Tibial artery (tissue), 4 donors: ENCODE measurements around the gene CDCA7.

Experiments
- DNase-seq, 2 donors: peaks; one replicate each; pipeline ENCODE4 v3.0.0-alpha.2; 2019
- H3K27ac ChIP-seq, 2 donors: fragments of 200-600 bp; sonication (generic) in 1 of 2; 1 replicate in 1 of 2; 2 replicates in 1 of 2; pipeline ENCODE4 v1.5.1; 2018 to 2019; ENCODE audit warnings: mild to moderate bottlenecking in 1 of 2
- H3K27me3 ChIP-seq, 2 donors: fragments of 200-600 bp; sonication (generic) in 1 of 2; one replicate each; pipeline versions ENCODE4 v1.5.1 to v1.6.0; 2016 to 2019
- H3K36me3 ChIP-seq, 3 donors: fragments of 200-600 bp; sonication (generic) in 2 of 3; one replicate each; pipeline ENCODE4 v1.5.1; 2016 to 2019; ENCODE audit warnings: mild to moderate bottlenecking in 2 of 3
- H3K4me1 ChIP-seq, 4 donors: fragments of 200-600 bp; sonication (generic) in 2 of 4; 1 replicate in 3 of 4; 2 replicates in 1 of 4; pipeline ENCODE4 v1.5.1; 2016 to 2019
- H3K4me3 ChIP-seq, 2 donors: fragments of 200-600 bp; sonication (generic) in 1 of 2; 1 replicate in 1 of 2; 2 replicates in 1 of 2; pipeline ENCODE4 v1.5.1; 2018 to 2019; ENCODE audit warnings: mild to moderate bottlenecking in 2 of 2
- H3K9me3 ChIP-seq, 3 donors: fragments of 200-600 bp; sonication (generic) in 1 of 3; one replicate each; pipeline ENCODE4 v1.5.1; 2016 to 2019
- CTCF ChIP-seq, 2 experiments: fragments of 200-600 bp in 1 of 2; fragments of 450-650 bp in 1 of 2; IDR thresholded peaks; one replicate each; pipeline ENCODE4 v1.5.1; 2017 to 2019; ENCODE audit warnings: antibody characterized with exemption in 2 of 2, mild to moderate bottlenecking in 1 of 2, moderate library complexity in 1 of 2
- intact Hi-C: fragments of 100-400 bp; cut with DNase I; formaldehyde crosslinking; loops from one replicate; pipeline ENCODE4 v1.15.0; 2023; ENCODE audit warnings: low total_unique reads

Gene CDCA7

DNA sequence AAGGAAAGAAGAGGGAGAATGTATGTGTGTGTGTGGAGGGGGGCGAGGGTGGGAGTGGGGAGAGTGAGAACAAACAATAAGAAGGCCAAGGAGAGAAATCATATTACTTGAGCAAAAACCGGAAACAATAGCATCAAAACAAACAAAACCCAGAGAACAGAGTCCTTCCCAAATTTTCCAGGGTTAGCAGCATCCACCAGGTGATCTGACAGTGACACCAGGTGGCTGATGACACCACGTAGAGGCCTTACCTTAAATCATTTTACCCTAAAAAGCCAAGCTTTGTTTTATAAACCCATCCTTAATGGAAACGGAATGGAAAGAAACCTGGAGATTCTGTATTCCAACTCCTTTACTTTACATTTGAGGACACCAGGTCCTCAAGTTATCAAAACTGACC lies 42.9 kb downstream of the CDCA7 start:
- Histone ChIP-seq H3K27me3 (peaks cover 0 to 56% of the 10 kb centered on the region in 2 donors), H3K4me3 (no peak overlapping the region), H3K36me3 (no peaks in the 10 kb centered on the region), H3K9me3 (no peaks in the 10 kb centered on the region), H3K27ac (no peak overlapping the region), H3K4me1 (peaks cover 0 to 16% (median 8%) of the 10 kb centered on the region in 4 donors)
- intact Hi-C loops = no loop called here
- DNase-seq = no peak
- no peak for TF ChIP-seq CTCF (IDR thresholded peaks at IDR 0.05)

DNA sequence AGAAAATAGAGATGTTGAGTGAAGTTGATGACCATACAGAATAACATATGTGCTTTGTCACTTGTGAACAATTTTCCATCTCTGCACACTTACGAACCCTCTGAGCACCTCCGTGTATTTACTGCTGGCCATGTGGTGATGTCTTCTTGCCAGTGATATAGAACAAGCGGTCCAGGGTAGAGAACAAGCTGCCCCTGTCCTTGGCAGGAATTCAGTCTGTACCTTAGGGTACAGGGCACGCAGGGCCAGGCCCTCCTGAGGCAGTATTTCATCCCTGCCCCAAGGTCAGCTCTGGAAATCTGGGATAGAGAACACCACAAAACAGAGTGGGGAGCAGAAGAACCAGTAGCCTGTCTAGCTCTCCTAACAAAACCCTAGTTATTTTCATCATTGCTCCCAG lies 44.6 kb downstream of the CDCA7 start:
- DNase-seq = no peak
- Histone ChIP-seq H3K4me1 (peaks cover 0 to 18% (median 9%) of the 10 kb centered on the region in 4 donors), H3K27me3 (peaks cover 0 to 66% of the 10 kb centered on the region in 2 donors), H3K36me3 (no peaks in the 10 kb centered on the region), H3K9me3 (no peaks in the 10 kb centered on the region), H3K4me3 (no peak overlapping the region), H3K27ac (no peak overlapping the region)
- intact Hi-C loops = no loop called here
- TF ChIP-seq CTCF (IDR thresholded peaks at IDR 0.05) = no peak

DNA sequence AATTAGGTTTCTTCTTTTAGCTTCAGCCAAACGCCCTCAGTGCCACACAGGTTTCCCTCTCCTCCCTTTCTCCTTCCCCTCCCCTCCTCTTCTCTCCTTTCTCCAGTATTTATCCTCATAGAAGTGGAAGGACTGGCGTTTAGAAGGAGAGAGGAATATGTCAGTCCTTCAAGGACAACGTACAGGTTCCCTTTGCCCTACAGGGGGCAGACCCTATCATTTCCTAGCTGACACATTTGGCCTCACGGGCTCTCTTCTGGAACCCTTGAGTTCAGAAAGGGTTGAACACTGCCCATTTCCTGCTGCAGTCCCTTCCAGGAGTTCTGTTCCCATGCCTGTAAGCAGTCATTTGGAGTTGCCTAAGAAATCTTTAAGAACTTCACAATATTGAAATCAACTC lies 46.1 kb downstream of the CDCA7 start:
- no peak overlapping the region for H3K27ac ChIP-seq
- no peak for TF ChIP-seq CTCF (IDR thresholded peaks at IDR 0.05)
- H3K27me3 ChIP-seq = peaks cover 0 to 64% of the 10 kb centered on the region in 2 donors
- intact Hi-C loops = loop anchor here (5.0 kb wide), 1 partner anchor 942 kb away; no protein-coding TSS in a partner anchor
- no peaks in the 10 kb centered on the region for H3K9me3 ChIP-seq
- peaks cover 0 to 18% (median 9%) of the 10 kb centered on the region in 4 donors for H3K4me1 ChIP-seq
- H3K36me3 ChIP-seq = no peaks in the 10 kb centered on the region
- DNase-seq = no peak
- H3K4me3 ChIP-seq = no peak overlapping the region

DNA sequence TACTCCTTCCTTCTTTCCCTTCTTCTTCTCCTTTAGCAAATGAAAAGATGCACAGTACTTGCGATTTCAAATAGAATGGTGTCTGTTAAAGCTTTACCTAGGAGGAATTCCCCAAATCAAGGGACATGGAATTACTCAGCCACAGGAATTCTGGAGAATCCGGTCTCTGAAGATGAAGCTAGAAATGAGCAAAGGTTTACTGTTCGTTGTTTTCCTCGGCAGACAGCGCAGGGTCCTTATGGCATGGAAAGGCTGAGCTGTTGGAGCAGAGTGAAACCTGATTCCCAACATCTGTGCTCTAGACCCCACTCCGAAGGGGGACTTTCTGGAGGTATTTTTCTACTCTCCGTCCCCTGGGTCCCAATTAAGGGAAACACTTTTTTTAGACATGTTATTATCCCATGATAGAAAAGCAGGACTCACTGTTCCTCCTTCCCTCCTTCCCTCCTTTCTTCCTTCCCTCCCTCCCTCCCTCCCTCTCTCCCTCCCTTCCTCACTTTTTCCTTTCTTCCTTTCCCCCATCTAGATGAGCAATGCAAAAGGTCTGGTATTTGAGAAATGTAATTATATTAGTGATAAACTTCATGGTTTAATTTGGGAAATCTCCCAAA lies 47.1 kb downstream of the CDCA7 start:
- Histone ChIP-seq H3K4me1 (peaks cover 0 to 18% (median 9%) of the 10 kb centered on the region in 4 donors), H3K36me3 (no peaks in the 10 kb centered on the region), H3K4me3 (no peak overlapping the region), H3K9me3 (no peaks in the 10 kb centered on the region), H3K27me3 (peaks cover 0 to 57% of the 10 kb centered on the region in 2 donors), H3K27ac (no peak overlapping the region)
- intact Hi-C loops = loop anchor here (5.0 kb wide), 1 partner anchor 940 kb away; no protein-coding TSS in a partner anchor
- no peak for TF ChIP-seq CTCF (IDR thresholded peaks at IDR 0.05)
- DNase-seq = no peak

DNA sequence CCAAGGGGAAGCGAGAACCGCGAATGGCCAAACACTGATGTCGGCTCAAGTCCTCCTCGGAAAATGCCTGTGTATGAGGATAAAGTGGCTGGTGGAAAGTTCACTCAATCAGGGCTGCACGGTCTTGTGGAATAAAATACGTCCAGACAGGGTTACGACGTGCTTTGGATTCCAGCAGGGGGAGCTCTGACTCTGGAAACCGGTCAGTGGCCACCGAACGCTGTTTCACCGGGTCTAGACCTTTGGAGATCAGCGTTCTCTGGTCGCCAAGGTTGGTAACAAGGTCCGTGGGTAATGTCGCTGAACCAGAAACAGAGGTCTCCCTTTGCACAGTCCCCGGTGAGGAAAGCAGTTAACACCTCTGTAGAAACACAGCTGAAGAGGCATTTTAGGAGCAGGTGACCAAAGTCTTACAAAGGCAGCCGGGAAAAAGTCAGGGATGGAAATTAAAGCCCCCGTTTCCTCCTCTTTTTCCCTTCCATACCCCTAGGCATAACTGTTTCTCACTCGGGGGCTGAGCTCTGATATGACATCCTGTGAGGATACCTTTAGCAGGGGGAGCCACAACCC lies 47.8 kb downstream of the CDCA7 start:
- H3K9me3 ChIP-seq = no peaks in the 10 kb centered on the region
- H3K27me3 ChIP-seq = peaks cover 0 to 51% of the 10 kb centered on the region in 2 donors
- peaks cover 0 to 18% (median 9%) of the 10 kb centered on the region in 4 donors for H3K4me1 ChIP-seq
- H3K4me3 ChIP-seq = no peak overlapping the region
- DNase-seq = peak; percentile 60 to 80
- H3K36me3 ChIP-seq = no peaks in the 10 kb centered on the region
- TF ChIP-seq CTCF (IDR thresholded peaks at IDR 0.05) = peak; percentile 83 to 89
- H3K27ac ChIP-seq = no peak overlapping the region
- intact Hi-C loops = loop anchor here (5.0 kb wide), 1 partner anchor 940 kb away; no protein-coding TSS in a partner anchor
